Vagina (tissue), 2 donors: Measurements from ENCODE around the gene VPS8. TPM values are rescaled to one million over a fixed set of nuclear protein-coding genes. Genes with fewer than 3 reads are reported as not detected.

Experiments
- DNase-seq, 2 donors: peaks; one replicate each; pipeline ENCODE4 v3.0.0-alpha.2; 2017; ENCODE audit errors: extremely low spot score in 2 of 2
- H3K27ac ChIP-seq: fragments of 200-600 bp; sonication (generic); one replicate; pipeline ENCODE4 v1.5.1; 2019
- H3K27me3 ChIP-seq: fragments of 200-600 bp; sonication (generic); one replicate; pipeline ENCODE4 v1.5.1; 2019
- H3K36me3 ChIP-seq, 2 donors: fragments of 200-600 bp; sonication (generic); one replicate each; pipeline ENCODE4 v1.5.1; 2017 to 2019
- H3K4me1 ChIP-seq: fragments of 200-600 bp; sonication (generic); one replicate; pipeline ENCODE4 v1.5.1; 2019
- H3K4me3 ChIP-seq, 2 donors: fragments of 200-600 bp; sonication (generic); 1 replicate in 1 of 2; 2 replicates in 1 of 2; pipeline ENCODE4 v1.5.1; 2016 to 2019
- H3K9me3 ChIP-seq: fragments of 200-600 bp; sonication (generic); one replicate; pipeline ENCODE4 v1.5.1; 2019
- CTCF ChIP-seq, 3 experiments: fragments of 450-650 bp in 2 of 3; fragments of 200-600 bp in 1 of 3; sonication (generic) in 1 of 3; IDR thresholded peaks; one replicate each; pipeline ENCODE4 v1.5.1; 2017 to 2019; ENCODE audit warnings: antibody characterized with exemption in 3 of 3, mild to moderate bottlenecking in 2 of 3, moderate library complexity in 2 of 3
- POLR2A ChIP-seq, 2 donors: fragments of 450-650 bp; IDR thresholded peaks; one replicate each; pipeline ENCODE4 v1.6.1; 2017; ENCODE audit warnings: antibody characterized with exemption in 2 of 2, mild to moderate bottlenecking in 2 of 2, moderate library complexity in 2 of 2
- POLR2AphosphoS5 ChIP-seq, 2 donors: sonication (generic); formaldehyde crosslinking; IDR thresholded peaks; one replicate each; pipeline ENCODE4 v1.9.0; 2017; ENCODE audit warnings: antibody characterized with exemption in 2 of 2, mild to moderate bottlenecking in 2 of 2, low read depth in 1 of 2; ENCODE audit not compliant: insufficient read depth in 1 of 2
- intact Hi-C: fragments of 100-400 bp; cut with DNase I; formaldehyde crosslinking; loops from one replicate; pipeline ENCODE4 v1.15.1; 2023
- total RNA-seq: library from RNA; depleted of rRNA; stranded (reverse); fragments of >200 nt; gene quantifications from one replicate; pipeline ENCODE4 v1.2.3, GENCODE V29; 2016

The VPS8 gene
- total RNA-seq, 1 donor from 2014 or later = 52.3 TPM

- no peak for DNase-seq
- Histone ChIP-seq H3K36me3 (no peaks in the 10 kb centered on the region), H3K27me3 (no peaks in the 10 kb centered on the region), H3K27ac (no peak overlapping the region), H3K9me3 (no peaks in the 10 kb centered on the region), H3K4me1 (no peaks in the 10 kb centered on the region), H3K4me3 (no peak overlapping the region)
- intact Hi-C loops = no loop called here
- no peak for TF ChIP-seq POLR2A (IDR thresholded peaks at IDR 0.05)
- no peak for TF ChIP-seq CTCF (IDR thresholded peaks at IDR 0.05)
- no peak for TF ChIP-seq POLR2AphosphoS5 (IDR thresholded peaks at IDR 0.05; ENCODE audit: insufficient read depth in 1 of 2, low read depth in 1 of 2)
Observed at GRCh38 chr3:184908859-184909258, 96.9 kb downstream of the VPS8 start.

DNA sequence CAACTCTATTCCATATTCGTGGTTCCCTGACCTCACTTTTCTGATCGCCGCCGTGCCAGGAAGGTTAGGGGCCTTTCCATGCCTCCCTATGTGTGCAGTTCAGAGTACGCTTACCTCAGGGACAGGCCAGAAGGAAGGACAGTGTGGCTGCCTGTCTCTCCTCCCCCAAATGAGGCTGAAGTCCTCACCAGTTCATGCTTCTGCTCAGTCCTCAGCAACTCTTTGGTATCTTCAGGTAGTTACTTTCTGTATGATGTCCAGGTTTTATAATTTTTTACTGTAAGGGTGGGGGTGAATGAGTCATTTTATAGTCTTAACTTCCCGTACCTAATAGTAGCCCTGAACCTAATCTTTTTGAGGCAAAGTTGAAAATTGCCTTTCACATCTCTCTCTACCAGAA lies 98.7 kb downstream of the VPS8 start:
- peaks cover 0 to 4% of the 10 kb centered on the region in 2 donors for H3K36me3 ChIP-seq
- no peak for DNase-seq
- intact Hi-C loops = no loop called here
- H3K9me3 ChIP-seq = no peaks in the 10 kb centered on the region
- no peaks in the 10 kb centered on the region for H3K4me1 ChIP-seq
- no peak for TF ChIP-seq POLR2A (IDR thresholded peaks at IDR 0.05)
- no peak for TF ChIP-seq POLR2AphosphoS5 (IDR thresholded peaks at IDR 0.05; ENCODE audit: insufficient read depth in 1 of 2, low read depth in 1 of 2)
- TF ChIP-seq CTCF (IDR thresholded peaks at IDR 0.05) = no peak
- no peak overlapping the region for H3K4me3 ChIP-seq
- no peak overlapping the region for H3K27ac ChIP-seq
- H3K27me3 ChIP-seq = no peaks in the 10 kb centered on the region

- H3K4me1 ChIP-seq = no peaks in the 10 kb centered on the region
- intact Hi-C loops = no loop called here
- peaks cover 0 to 12% of the 10 kb centered on the region in 2 donors for H3K36me3 ChIP-seq
- H3K4me3 ChIP-seq = no peak overlapping the region
- DNase-seq = no peak
- no peak overlapping the region for H3K27ac ChIP-seq
- no peaks in the 10 kb centered on the region for H3K27me3 ChIP-seq
- TF ChIP-seq POLR2A (IDR thresholded peaks at IDR 0.05) (no peak), POLR2AphosphoS5 (IDR thresholded peaks at IDR 0.05; ENCODE audit: insufficient read depth in 1 of 2, low read depth in 1 of 2) (no peak), CTCF (IDR thresholded peaks at IDR 0.05) (no peak)
- no peaks in the 10 kb centered on the region for H3K9me3 ChIP-seq
Observed at GRCh38 chr3:184911570-184911969, 99.6 kb downstream of the VPS8 start.

DNA sequence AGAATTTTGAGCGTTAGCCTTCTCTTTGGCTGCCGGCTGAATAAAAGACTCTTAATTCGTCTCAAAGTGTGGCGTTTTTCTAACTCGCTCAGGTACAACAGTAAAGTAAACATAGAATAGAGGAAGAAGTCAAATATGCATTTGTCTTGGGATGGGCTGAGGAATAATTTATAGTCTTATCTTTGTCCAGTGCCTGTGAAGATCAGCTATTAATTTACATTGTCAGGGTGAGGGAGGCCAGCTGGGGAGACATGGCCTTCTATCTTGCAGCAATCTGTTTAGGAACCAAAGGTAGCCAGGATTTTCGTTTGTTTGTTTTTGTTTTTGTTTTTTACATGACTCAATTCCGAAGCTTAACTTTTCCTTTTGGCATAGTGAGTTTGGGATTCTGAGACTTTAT lies 100.2 kb downstream of the VPS8 start:
- intact Hi-C loops = no loop called here
- H3K9me3 ChIP-seq = no peaks in the 10 kb centered on the region
- H3K27me3 ChIP-seq = no peaks in the 10 kb centered on the region
- no peaks in the 10 kb centered on the region for H3K4me1 ChIP-seq
- no peak overlapping the region for H3K27ac ChIP-seq
- no peak overlapping the region for H3K4me3 ChIP-seq
- DNase-seq = no peak
- TF ChIP-seq POLR2AphosphoS5 (IDR thresholded peaks at IDR 0.05; ENCODE audit: insufficient read depth in 1 of 2, low read depth in 1 of 2) = no peak
- no peak for TF ChIP-seq CTCF (IDR thresholded peaks at IDR 0.05)
- no peak for TF ChIP-seq POLR2A (IDR thresholded peaks at IDR 0.05)
- H3K36me3 ChIP-seq = peaks cover 0 to 17% of the 10 kb centered on the region in 2 donors

GRCh38 chr3:184914628-184915027 lies 102.7 kb downstream of the VPS8 start:
- Histone ChIP-seq H3K9me3 (no peaks in the 10 kb centered on the region), H3K36me3 (peaks cover 0 to 24% of the 10 kb centered on the region in 2 donors), H3K4me1 (no peaks in the 10 kb centered on the region), H3K27me3 (no peaks in the 10 kb centered on the region), H3K4me3 (no peak overlapping the region), H3K27ac (no peak overlapping the region)
- TF ChIP-seq POLR2A (IDR thresholded peaks at IDR 0.05) = no peak
- DNase-seq = no peak
- intact Hi-C loops = no loop called here

DNA sequence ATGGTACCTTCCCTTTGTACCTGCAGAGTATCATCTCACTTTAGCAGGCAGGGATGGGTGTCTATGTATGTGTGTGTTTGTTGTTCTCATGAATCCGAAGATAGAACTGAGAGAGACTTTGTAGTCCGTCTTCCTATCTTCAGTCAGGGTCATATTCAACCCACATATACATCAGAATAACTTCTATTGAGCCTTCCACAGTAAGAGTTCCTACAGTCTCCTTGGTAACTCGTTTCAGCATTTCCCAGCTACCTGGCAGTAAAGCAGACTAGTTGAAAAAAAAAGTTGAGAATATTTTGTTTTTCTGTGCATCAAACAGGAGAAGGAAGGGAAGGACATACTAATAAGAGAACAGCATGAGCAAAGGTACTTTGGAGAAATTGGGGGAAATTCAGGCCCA lies 106.8 kb downstream of the VPS8 start:
- Histone ChIP-seq H3K4me3 (no peak overlapping the region), H3K27me3 (no peaks in the 10 kb centered on the region), H3K9me3 (no peaks in the 10 kb centered on the region), H3K27ac (no peak overlapping the region), H3K36me3 (peaks cover 0 to 24% of the 10 kb centered on the region in 2 donors), H3K4me1 (no peaks in the 10 kb centered on the region)
- DNase-seq = no peak
- intact Hi-C loops = no loop called here
- TF ChIP-seq CTCF (IDR thresholded peaks at IDR 0.05) (no peak), POLR2A (IDR thresholded peaks at IDR 0.05) (no peak), POLR2AphosphoS5 (IDR thresholded peaks at IDR 0.05; ENCODE audit: insufficient read depth in 1 of 2, low read depth in 1 of 2) (no peak)
